GM21619 (cell line): ENCODE results near the gene HRG.

Experiments used
- ATAC-seq: cut with Tn5 transposase; IDR thresholded peaks from one replicate; pipeline ENCODE4 v1.9.1; 2021; ENCODE audit not compliant: unreplicated experiment

HRG gene

GRCh38 chr3:186719945-186720739, 54.3 kb downstream of the HRG start:
- no peak for ATAC-seq

- ATAC-seq, result no peak
Observed at GRCh38 chr3:186722457-186722856, 56.6 kb downstream of the HRG start.

GRCh38 chr3:186724911-186725310, 59.1 kb downstream of the HRG start:
- ATAC-seq, result no peak
